GM19395 (cell line): ENCODE results near the gene COMMD6.
A peak's percentile ranks its signal among the peaks of the same experiment; 100 is the strongest.
"Not testable (repeated sequence)": the region's sequence is repeated elsewhere in the genome, so short reads cannot be mapped to it uniquely, and the experiment has no call there.

Experiments used
- ATAC-seq: cut with Tn5 transposase; IDR thresholded peaks from one replicate; pipeline ENCODE4 v1.9.1; 2021; ENCODE audit warnings: mild to moderate bottlenecking, moderate library complexity; ENCODE audit not compliant: unreplicated experiment

Gene COMMD6

GRCh38 chr13:75537401-75538365, at the start of gene COMMD6:
TSS of gene COMMD6 (minus strand) at chr13:75537841. CDS start at chr13:75537805, 36 bp downstream.
- peak; percentile 98 for ATAC-seq

GRCh38 chr13:75585153-75585552, 47.5 kb upstream of the COMMD6 start:
- ATAC-seq, result no peak

- ATAC-seq, result no peak
Observed at GRCh38 chr13:75583091-75583490, 45.5 kb upstream of the COMMD6 start.

GRCh38 chr13:75581874-75582640, 44.4 kb upstream of the COMMD6 start:
- no peak for ATAC-seq

GRCh38 chr13:75579529-75579928, 41.9 kb upstream of the COMMD6 start:
- ATAC-seq, result peak; percentile 57

- ATAC-seq, result no peak
Observed at GRCh38 chr13:75569576-75569975, 31.9 kb upstream of the COMMD6 start.

- no peak for ATAC-seq
Observed at GRCh38 chr13:75566658-75567057, 29.0 kb upstream of the COMMD6 start.

GRCh38 chr13:75558145-75558840, 20.7 kb upstream of the COMMD6 start:
- no peak for ATAC-seq

GRCh38 chr13:75556961-75557360, 19.3 kb upstream of the COMMD6 start:
- ATAC-seq, result no peak

- ATAC-seq, result no peak
Observed at GRCh38 chr13:75555836-75556235, 18.2 kb upstream of the COMMD6 start.

- no peak for ATAC-seq
Observed at GRCh38 chr13:75554981-75555380, 17.3 kb upstream of the COMMD6 start.

GRCh38 chr13:75554464-75554863, 16.8 kb upstream of the COMMD6 start:
- ATAC-seq, result no peak

GRCh38 chr13:75550159-75550567, 12.5 kb upstream of the COMMD6 start:
- peak; percentile 28 for ATAC-seq

- ATAC-seq, result peak; percentile 96
Observed at GRCh38 chr13:75549262-75550158, 11.9 kb upstream of the COMMD6 start, which contains the start of gene UCHL3. TSS of gene UCHL3 (plus strand) at chr13:75549791. CDS start at chr13:75549821, 30 bp downstream.

GRCh38 chr13:75547917-75548316, 10.3 kb upstream of the COMMD6 start:
- no peak for ATAC-seq

- ATAC-seq, result not testable (repeated sequence)
Observed at GRCh38 chr13:75545386-75545785, 7.7 kb upstream of the COMMD6 start.

- no peak for ATAC-seq
Observed at GRCh38 chr13:75544681-75545330, 7.2 kb upstream of the COMMD6 start.

GRCh38 chr13:75541961-75542360, 4.3 kb upstream of the COMMD6 start:
- no peak for ATAC-seq

- no peak for ATAC-seq
Observed at GRCh38 chr13:75541287-75541686, 3.6 kb upstream of the COMMD6 start.
